MM.1S (cell line): ENCODE measurements around the gene TMEM121B.

Source experiments
- DNase-seq: peaks from one replicate; pipeline ENCODE4 v3.0.0-alpha.2; 2015
- H2AFZ ChIP-seq: fragments of 300-600 bp; sonication (generic); 2 replicates; pipeline ENCODE4 v1.6.0; 2016; ENCODE audit warnings: antibody characterized with exemption, low read length
- H3F3A ChIP-seq: fragments of 300-600 bp; sonication (generic); 2 replicates; pipeline ENCODE4 v1.6.1; 2016; ENCODE audit warnings: mild to moderate bottlenecking, antibody characterized with exemption, low read length, moderate library complexity, mixed read lengths; ENCODE audit not compliant: insufficient read depth
- H3K27ac ChIP-seq: fragments of 300-600 bp; sonication (generic); 2 replicates; pipeline ENCODE4 v1.5.1; 2016; ENCODE audit warnings: mild to moderate bottlenecking, low read length
- H3K27me3 ChIP-seq: fragments of 300-600 bp; sonication (generic); replicated peaks from 2 replicates; pipeline ENCODE4 v1.6.0; 2016; ENCODE audit warnings: low read length; ENCODE audit not compliant: insufficient read depth
- H3K36me3 ChIP-seq: fragments of 300-600 bp; sonication (generic); replicated peaks from 2 replicates; pipeline ENCODE4 v1.6.1; 2016; ENCODE audit warnings: mild to moderate bottlenecking, low read length, mixed read lengths; ENCODE audit not compliant: insufficient read depth
- H3K4me1 ChIP-seq: fragments of 300-600 bp; sonication (generic); 2 replicates; pipeline ENCODE4 v1.6.1; 2016; ENCODE audit warnings: low read length, mixed read lengths
- H3K4me2 ChIP-seq: fragments of 300-600 bp; sonication (generic); 2 replicates; pipeline ENCODE4 v1.6.0; 2016; ENCODE audit warnings: low read depth, low read length
- H3K4me3 ChIP-seq: fragments of 300-600 bp; sonication (generic); 2 replicates; pipeline ENCODE4 v1.5.1; 2016; ENCODE audit warnings: low read length, mixed read lengths
- H3K79me2 ChIP-seq: fragments of 300-600 bp; sonication (generic); 2 replicates; pipeline ENCODE4 v1.6.1; 2016; ENCODE audit warnings: mixed run types, low read length, mixed read lengths
- H3K9ac ChIP-seq: fragments of 300-600 bp; sonication (generic); 2 replicates; pipeline ENCODE4 v1.6.1; 2016; ENCODE audit warnings: low read length, mixed read lengths
- H3K9me2 ChIP-seq: fragments of 300-600 bp; sonication (generic); replicated peaks from 2 replicates; pipeline ENCODE4 v1.6.1; 2016; ENCODE audit warnings: mild to moderate bottlenecking, low read length, mixed read lengths; ENCODE audit not compliant: insufficient read depth
- H3K9me3 ChIP-seq: fragments of 300-600 bp; sonication (generic); replicated peaks from 2 replicates; pipeline ENCODE4 v1.6.1; 2016; ENCODE audit warnings: mild to moderate bottlenecking, low read length, mixed read lengths; ENCODE audit not compliant: insufficient read depth
- H4K20me1 ChIP-seq: fragments of 300-600 bp; sonication (generic); 2 replicates; pipeline ENCODE4 v1.6.1; 2016; ENCODE audit warnings: mild to moderate bottlenecking, low read length, moderate library complexity, mixed read lengths; ENCODE audit not compliant: insufficient read depth
- CTCF ChIP-seq: fragments of 300-600 bp; sonication (generic); IDR thresholded peaks from 2 replicates; pipeline ENCODE4 v1.5.1; 2016; ENCODE audit warnings: antibody characterized with exemption, low read length, mixed read lengths
- EZH2 ChIP-seq: fragments of 300-600 bp; sonication (generic); optimal IDR thresholded peaks from 2 replicates; pipeline ENCODE3; 2017; ENCODE audit warnings: low read depth, mild to moderate bottlenecking, antibody characterized with exemption, low read length, mixed read lengths
- EZH2phosphoT487 ChIP-seq: fragments of 300-600 bp; sonication (generic); IDR thresholded peaks from 2 replicates; pipeline ENCODE4 v1.6.1; 2018; ENCODE audit warnings: antibody characterized with exemption, low read length

TMEM121B gene

GRCh38 chr22:17097701-17098100 lies 23.5 kb downstream of the TMEM121B start:
- Histone ChIP-seq H2AFZ (no peak overlapping the region), H3K4me2 (no peak overlapping the region), H3K9ac (no peak overlapping the region), H3K4me3 (no peak overlapping the region), H3K9me2 (no peaks in the 10 kb centered on the region), H3K27ac (no peak overlapping the region), H3K4me1 (no peaks in the 10 kb centered on the region), H3F3A (no peaks in the 10 kb centered on the region), H3K27me3 (no peaks in the 10 kb centered on the region), H3K9me3 (no peaks in the 10 kb centered on the region), H3K79me2 (peaks cover 4% of the 10 kb centered on the region; the same call in 1 of the 2 replicates), H3K36me3 (no peaks in the 10 kb centered on the region), H4K20me1 (no peaks in the 10 kb centered on the region)
- DNase-seq, result no peak
- TF ChIP-seq CTCF (no peak), EZH2 (no peak), EZH2phosphoT487 (no peak)

GRCh38 chr22:17097062-17097461 lies 24.1 kb downstream of the TMEM121B start:
- no peak overlapping the region for H3K4me2 ChIP-seq
- H3K9ac ChIP-seq, result no peak overlapping the region
- no peaks in the 10 kb centered on the region for H3K9me2 ChIP-seq
- H3K27me3 ChIP-seq, result no peaks in the 10 kb centered on the region
- peaks cover 4% of the 10 kb centered on the region; the same call in 1 of the 2 replicates for H3K79me2 ChIP-seq
- DNase-seq, result no peak
- no peaks in the 10 kb centered on the region for H4K20me1 ChIP-seq
- H3K36me3 ChIP-seq, result no peaks in the 10 kb centered on the region
- no peaks in the 10 kb centered on the region for H3K4me1 ChIP-seq
- no peaks in the 10 kb centered on the region for H3F3A ChIP-seq
- no peak overlapping the region for H3K4me3 ChIP-seq
- H3K9me3 ChIP-seq, result no peaks in the 10 kb centered on the region
- H3K27ac ChIP-seq, result no peak overlapping the region
- TF ChIP-seq EZH2phosphoT487 (no peak), CTCF (no peak), EZH2 (no peak)
- H2AFZ ChIP-seq, result no peak overlapping the region

GRCh38 chr22:17096071-17096470 lies 25.1 kb downstream of the TMEM121B start:
- no peak overlapping the region for H3K4me2 ChIP-seq
- no peak for TF ChIP-seq CTCF
- TF ChIP-seq EZH2, result no peak
- TF ChIP-seq EZH2phosphoT487, result no peak

More at GRCh38 chr22:17096071-17096470, 25.1 kb downstream of the TMEM121B start:
- no peak overlapping the region for H2AFZ ChIP-seq
- no peaks in the 10 kb centered on the region for H3K36me3 ChIP-seq
- no peaks in the 10 kb centered on the region for H3K9me2 ChIP-seq
- H3K27ac ChIP-seq, result no peak overlapping the region
- DNase-seq, result no peak
- no peak overlapping the region for H3K4me3 ChIP-seq
- H3K4me1 ChIP-seq, result no peaks in the 10 kb centered on the region
- H3F3A ChIP-seq, result no peaks in the 10 kb centered on the region
- no peak overlapping the region for H3K9ac ChIP-seq
- H4K20me1 ChIP-seq, result no peaks in the 10 kb centered on the region
- no peaks in the 10 kb centered on the region for H3K27me3 ChIP-seq
- H3K79me2 ChIP-seq, result peaks cover 4% of the 10 kb centered on the region
- no peaks in the 10 kb centered on the region for H3K9me3 ChIP-seq
